Femur (tissue), 1 donor: Measurements from ENCODE around the gene ARRB1.
"Not testable (repeated sequence)": the region's sequence is repeated elsewhere in the genome, so short reads cannot be mapped to it uniquely, and the experiment has no call there.

Experiments
- DNase-seq: peaks from one replicate; pipeline ENCODE4 v3.0.0-alpha.2; 2017

The ARRB1 gene

DNA sequence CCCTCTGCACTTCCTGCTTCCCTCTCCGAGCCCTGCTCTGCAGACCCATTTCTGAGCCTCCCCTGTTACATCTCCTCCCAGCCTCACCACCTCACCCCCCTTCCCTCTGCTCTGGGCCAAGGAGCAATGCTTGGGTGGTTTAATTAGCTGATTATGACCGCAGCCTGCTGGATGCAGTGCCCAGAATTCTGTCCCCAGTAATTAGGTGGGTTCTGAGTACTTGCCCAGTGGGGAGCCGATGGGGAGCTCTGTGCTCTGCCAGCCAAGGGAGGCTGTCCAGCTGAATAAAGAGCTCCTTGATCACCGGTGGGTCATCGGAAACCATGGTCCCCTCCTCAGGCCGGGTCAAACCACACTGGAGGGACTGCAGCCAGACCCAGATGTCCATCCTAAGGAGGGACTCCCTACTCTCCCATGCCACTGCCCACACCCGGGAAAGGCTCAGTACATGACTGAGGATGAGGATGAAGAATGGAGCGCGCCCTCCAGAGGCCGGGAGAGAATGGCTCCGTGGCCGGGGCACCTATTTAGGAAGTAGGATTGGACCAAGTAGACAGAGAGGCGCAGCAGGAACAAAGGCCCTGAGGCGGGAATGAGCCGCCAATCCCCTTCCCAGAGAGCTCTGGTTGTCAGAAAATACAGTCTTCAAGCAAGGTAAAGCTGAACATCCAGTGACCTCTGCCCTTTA is 9.1 kb downstream of the ARRB1 start:
- no peak for DNase-seq

GRCh38 chr11:75341612-75342011 is 9.8 kb downstream of the ARRB1 start:
- DNase-seq, result no peak

- DNase-seq, result no peak
These were observed 11.6 kb downstream of the ARRB1 start for GRCh38 chr11:75339685-75340409.

- no peak for DNase-seq
These were observed 12.8 kb downstream of the ARRB1 start for GRCh38 chr11:75338516-75339208.

GRCh38 chr11:75337195-75337654 is 14.2 kb downstream of the ARRB1 start:
- DNase-seq, result no peak

DNA sequence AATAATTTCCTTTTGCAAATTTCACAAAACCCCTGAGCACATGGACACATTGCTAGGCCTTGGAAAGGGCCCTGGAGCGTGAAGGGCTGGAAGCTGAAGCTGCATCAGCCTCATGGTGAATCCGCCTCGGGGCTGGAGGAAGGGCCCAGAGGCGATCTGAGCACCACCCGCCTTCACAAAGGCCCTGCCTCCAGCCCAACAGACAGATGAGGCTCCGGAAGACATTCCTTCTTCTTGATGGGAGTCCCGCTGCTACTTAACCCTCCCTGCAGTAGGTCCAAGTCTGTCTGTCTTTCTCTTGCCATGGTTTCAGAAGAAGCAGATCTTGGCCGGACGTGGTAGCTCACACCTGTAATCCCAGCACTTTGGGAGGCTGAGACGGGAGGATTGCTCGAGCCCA is 16.5 kb downstream of the ARRB1 start:
- DNase-seq, result no peak

DNA sequence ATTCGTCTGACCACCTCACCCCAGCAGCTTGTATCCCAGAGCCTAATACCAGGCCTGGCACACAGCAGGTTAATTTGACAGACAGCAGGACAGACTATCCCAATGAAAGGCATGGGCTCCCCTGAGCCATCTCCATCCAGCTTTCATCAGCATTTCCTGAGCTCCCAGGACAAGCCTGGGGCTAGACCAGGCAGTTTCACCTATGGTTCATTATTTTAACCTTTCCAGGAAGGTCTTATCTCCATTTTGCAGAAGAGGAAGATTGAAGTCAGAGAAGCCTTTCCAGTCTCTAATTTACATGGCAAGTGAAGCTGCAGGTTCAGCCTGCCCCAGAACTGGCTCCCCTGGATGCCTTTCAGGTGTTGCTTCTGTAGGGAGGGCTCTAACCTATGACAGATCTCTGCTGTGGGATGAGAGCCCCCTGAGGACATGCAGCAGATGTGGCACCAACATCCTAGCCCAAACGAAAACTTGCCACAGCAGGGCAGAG is 17.0 kb downstream of the ARRB1 start:
- no peak for DNase-seq

GRCh38 chr11:75333807-75334140 is 17.7 kb downstream of the ARRB1 start:
- DNase-seq, result no peak

DNA sequence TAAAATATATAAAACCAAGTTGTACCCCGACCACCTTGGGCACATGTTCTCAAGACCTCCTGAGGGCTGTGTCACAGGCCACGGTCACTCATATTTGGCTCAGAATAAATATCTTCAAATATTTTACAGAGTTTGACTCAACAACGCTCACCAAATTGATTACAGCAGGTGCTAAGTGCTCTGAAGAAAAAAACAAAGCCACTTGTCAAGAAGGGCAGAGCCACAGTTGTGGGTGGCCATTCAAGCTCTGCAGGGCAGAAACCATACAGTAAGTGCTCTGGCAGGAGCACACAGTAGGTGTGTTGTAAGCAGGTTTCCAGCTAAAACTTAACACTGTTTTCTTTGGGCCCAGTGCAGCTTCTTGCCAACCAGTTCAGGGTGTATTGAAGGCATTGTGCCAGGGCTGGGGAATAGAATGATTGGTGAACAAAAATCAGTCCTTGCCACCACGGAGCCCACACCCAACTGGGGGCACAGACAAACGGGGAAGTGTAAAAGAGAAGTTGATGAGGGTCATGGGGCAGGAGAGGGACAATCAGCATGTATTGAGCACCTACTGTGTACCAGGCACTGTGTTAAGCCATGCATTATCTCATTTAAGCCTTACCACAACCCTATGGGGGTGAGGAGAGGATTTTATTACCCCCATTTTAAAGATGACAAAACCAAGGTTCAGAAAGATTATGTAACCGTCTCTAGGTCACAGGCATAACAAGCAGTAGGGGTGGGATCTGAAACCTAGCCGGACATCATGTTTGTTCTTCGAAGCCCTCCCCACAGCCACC is 18.2 kb downstream of the ARRB1 start:
- no peak for DNase-seq

DNA sequence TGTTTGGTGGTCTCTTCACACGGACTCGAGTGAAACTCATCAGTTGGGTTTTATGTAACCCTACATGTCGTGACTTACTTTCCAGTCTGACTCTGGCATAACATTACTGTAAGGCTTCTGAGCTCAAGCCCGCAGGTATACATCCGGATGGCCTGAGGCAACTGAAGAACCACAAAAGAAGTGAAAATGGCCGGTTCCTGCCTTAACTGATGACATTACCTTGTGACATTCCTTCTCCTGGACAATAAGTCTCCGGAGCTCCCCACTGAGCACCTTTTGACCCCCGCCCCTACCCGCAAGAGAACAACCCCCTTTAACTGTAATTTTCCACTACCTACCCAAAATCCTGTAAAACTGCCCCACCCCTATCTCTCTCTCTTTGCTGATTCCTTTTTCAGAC is 19.7 kb downstream of the ARRB1 start:
- not testable (repeated sequence) for DNase-seq

DNA sequence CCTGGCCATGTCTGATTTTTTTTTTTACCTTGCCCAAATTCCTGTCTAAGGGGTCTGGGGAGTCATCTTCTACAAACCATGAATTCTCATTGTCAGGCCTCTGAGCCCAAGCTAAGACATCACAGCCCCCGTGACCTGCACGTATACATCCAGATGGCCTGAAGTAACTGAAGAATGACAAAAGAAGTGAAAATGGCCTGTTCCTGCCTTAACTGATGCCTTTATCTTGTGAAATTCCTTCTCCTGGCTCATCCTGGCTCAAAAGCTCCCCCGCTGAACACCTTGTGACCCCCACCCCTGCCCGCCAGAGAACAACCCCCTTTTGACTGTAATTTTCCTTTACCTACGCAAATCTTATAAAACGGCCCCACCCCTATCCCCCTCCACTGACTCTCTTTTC is 20.2 kb downstream of the ARRB1 start:
- not testable (repeated sequence) for DNase-seq

DNA sequence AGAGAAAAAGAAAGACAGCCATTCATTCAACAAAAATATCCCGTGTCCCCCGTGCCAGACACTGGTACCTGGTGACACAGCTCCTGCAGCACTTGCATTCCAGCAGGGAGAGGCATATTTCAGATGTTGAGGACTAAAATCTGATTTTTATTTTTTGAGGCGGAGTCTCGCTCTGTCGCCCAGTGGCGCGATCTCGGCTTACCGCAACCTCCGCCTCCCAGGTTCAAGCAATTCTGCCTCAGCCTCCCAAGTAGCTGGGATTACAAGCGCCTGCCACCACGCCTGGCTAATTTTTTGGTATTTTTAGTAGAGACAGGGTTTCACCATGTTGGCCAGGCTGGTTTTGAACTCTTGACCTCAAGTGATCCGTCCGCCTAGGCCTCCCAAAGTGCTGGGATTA is 20.6 kb downstream of the ARRB1 start:
- DNase-seq, result not testable (repeated sequence)

DNA sequence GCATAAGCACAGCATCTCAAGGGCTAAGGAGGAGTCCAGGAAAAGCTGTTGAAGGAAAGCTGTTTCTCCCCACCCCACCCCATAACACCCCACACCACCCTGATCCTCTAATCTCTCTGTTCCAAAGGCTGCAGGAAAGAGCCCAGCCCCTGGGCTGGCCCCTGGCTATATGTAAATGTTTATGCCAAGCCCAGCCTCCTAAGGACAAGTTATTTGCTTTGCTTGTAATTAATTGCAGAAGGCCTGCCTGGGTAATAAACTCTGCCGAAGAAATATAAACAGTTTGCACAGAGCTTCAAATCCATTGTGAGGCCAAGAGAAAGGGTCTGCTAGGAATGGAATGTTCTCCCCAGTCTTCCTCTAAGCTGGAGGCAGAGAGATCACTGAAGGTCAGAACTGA is 21.2 kb downstream of the ARRB1 start:
- DNase-seq, result no peak

GRCh38 chr11:75328426-75329277 is 22.8 kb downstream of the ARRB1 start:
- DNase-seq, result peak; percentile 77

- DNase-seq, result no peak
These were observed 25.0 kb downstream of the ARRB1 start for GRCh38 chr11:75326439-75326810.

DNA sequence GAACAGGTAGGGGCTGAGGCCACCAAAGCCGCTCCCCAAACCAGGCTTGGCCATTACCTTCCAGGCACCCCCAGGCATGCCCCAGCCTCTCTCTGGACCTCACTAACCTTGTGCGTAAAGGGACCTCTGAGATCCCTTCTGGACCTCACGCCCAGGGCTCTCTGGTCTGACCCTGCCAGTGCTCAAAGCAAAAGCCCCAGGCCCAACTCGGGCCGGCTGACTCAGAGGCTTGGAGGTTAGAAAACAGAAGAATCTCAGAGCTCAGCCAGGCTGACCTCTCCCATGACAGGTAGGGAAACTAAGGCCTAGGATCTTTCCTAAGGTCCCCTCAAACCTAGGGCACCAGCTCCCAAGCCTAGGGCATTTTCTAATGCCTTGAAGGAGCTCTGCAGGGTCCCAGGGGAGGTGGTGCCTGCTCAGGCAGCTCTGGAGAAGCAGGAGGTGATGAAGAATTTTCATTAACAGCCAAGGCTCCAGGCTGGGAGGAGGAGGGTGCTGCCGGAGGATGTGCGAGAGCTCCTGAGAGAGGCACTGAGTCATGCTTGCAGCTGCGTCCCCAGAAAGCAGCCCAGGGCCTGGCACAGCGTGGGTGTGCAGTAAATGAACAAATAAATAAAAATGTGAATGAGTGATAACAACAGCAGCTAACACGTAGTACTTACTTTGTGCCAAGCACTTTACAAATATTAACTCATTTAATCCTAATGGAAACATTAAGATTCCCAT is 25.6 kb downstream of the ARRB1 start:
- DNase-seq, result no peak

DNA sequence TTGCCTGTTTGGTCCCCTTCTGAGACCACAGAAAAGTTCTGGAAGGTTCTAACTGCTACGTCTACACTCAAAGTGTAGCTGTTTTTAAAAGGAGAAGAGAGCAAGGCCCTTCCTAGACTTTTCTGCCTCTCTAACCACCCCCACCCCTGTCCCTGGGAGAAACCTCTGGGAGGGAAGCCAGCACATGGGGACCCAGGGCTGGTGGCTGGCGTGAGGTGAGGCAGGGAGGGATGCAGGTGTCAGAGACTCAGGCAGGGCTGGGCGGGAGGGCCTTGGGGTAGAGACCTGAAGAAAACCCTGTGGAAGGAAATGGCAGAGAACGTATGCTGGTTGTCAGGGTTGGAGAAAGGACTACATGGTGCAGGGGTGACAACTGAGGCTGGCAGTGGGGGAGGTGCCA is 26.7 kb downstream of the ARRB1 start:
- no peak for DNase-seq

DNA sequence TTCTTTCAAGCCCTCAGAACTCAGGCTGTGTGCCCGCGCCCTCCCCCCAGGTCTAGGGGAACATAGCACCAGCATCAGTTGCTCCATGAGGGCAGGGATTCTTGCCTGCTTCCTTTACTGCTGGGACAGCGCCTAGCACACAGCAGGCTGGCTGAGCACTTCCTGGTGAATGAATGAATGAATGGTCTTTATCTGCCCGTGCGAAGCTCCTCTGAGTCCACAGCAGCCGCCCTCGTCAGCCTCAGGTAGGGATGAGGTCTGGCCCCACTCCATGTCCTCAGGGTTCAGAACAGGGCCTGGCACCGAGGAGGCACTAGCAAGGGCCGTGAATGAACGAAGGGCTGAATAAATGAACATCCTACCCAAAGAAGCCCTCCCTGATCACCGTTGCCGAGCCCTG is 27.3 kb downstream of the ARRB1 start:
- DNase-seq, result no peak

DNA sequence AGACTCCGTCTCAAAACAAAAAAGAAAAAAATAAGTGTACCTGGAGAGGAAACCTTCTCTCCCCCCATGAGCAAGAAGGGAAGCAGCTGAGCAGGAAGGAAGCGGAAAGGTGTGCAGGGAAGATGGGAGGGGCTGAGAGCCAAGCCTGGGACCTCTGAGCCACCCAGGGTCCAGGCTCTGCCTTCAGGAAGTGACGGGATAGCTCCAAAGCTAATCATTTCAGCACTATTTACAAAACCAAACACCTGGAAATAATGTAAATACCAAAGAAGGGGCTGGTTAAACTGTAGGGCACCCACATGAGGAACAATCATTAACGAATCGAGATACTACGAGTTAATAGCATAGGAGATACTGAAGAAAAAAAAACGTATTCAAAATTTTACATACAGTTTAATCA is 27.9 kb downstream of the ARRB1 start:
- DNase-seq, result no peak

GRCh38 chr11:75320643-75321042 is 30.8 kb downstream of the ARRB1 start:
- DNase-seq, result no peak

GRCh38 chr11:75320046-75320618 is 31.3 kb downstream of the ARRB1 start:
- DNase-seq, result no peak
